Ovary (tissue), 9 donors: ENCODE data around the gene STARD9. TPM values are rescaled to one million over a fixed set of nuclear protein-coding genes. Genes with fewer than 3 reads are reported as not detected.

Source experiments
- DNase-seq, 5 donors: peaks; one replicate each; pipeline ENCODE4 v3.0.0-alpha.2; 2019 to 2020
- H3K27ac ChIP-seq, 2 donors: fragments of 200-600 bp; one replicate each; pipeline versions ENCODE4 v1.5.1 to v1.8.0; 2019 to 2022
- H3K27me3 ChIP-seq: fragments of 200-600 bp; one replicate; pipeline ENCODE4 v1.8.0; 2022
- H3K36me3 ChIP-seq: fragments of 200-600 bp; sonication (generic); one replicate; pipeline ENCODE4 v1.5.1; 2019
- H3K4me1 ChIP-seq: one replicate; pipeline ENCODE4 v1.8.1; 2013; ENCODE audit warnings: mild to moderate bottlenecking, moderate library complexity; ENCODE audit not compliant: insufficient read depth
- H3K4me3 ChIP-seq: fragments of 200-600 bp; sonication (generic); one replicate; pipeline ENCODE4 v1.5.1; 2017
- H3K9me3 ChIP-seq, 2 donors: fragments of 200-600 bp in 1 of 2; sonication (generic) in 1 of 2; one replicate each; pipeline versions ENCODE4 v1.5.1 to v1.8.1; 2013 to 2019; ENCODE audit warnings: mild to moderate bottlenecking in 1 of 2, moderate library complexity in 1 of 2
- EP300 ChIP-seq: sonication (generic); formaldehyde crosslinking; IDR thresholded peaks from one replicate; pipeline ENCODE4 v1.6.1; 2017; ENCODE audit warnings: antibody characterized with exemption
- POLR2A ChIP-seq: fragments of 450-650 bp; IDR thresholded peaks from one replicate; pipeline ENCODE4 v1.6.1; 2017; ENCODE audit warnings: antibody characterized with exemption, mild to moderate bottlenecking, moderate library complexity
- WGBS, 3 donors: extraction: QIAGEN DNeasy Blood & Tissue Kit in 1 of 3; methylation state at CpG; one replicate each; pipeline versions ENCODE4 v1.1.5 to v1.1.7; 2013 to 2017; 5-methylcytosine and 5-hydroxymethylcytosine counted together
- intact Hi-C, 4 donors: fragments of 100-400 bp; cut with DNase I; formaldehyde crosslinking; loops; one replicate each; pipeline versions ENCODE4 v1.11.0 to v1.15.1; 2022 to 2023
- polyA plus RNA-seq, 2 donors: library from polyadenylated mRNA; stranded (reverse); fragments of 200-250 nt in 1 of 2; fragments of 350-450 nt in 1 of 2; fragmentation: Illumina TruSeq in 1 of 2; extraction: RNeasy Lipid Tissue Mini Kit (QIAGEN cat#74804) in 1 of 2; gene quantifications; one replicate each; pipeline ENCODE4 v1.2.3, GENCODE V29; 2013 to 2014
- total RNA-seq, 7 donors: library from RNA; depleted of rRNA in 2 of 7; stranded (reverse); fragments of >200 nt in 2 of 7; fragmentation: NEBNext Ultra II Directional in 3 of 7; extraction: Animal tissue kit (Norgen Biotek cat#: 25700) in 3 of 7; gene quantifications; one replicate each; pipeline versions ENCODE4 v1.1.0 to v1.2.4, GENCODE V29; 2016 to 2023
- TF ChIP-seq, protein P1 (sequence below), 3 donors: fragments of 450-650 bp in 2 of 3; fragments of 200-600 bp in 1 of 3; IDR thresholded peaks; one replicate each; pipeline versions ENCODE4 v1.5.1 to v1.8.0; 2016 to 2022; ENCODE audit warnings: antibody characterized with exemption in 3 of 3, mild to moderate bottlenecking in 1 of 3
- donor health status: DM: no; HTN: no; CAD: no; lungs with moderate emphysema.
- donor health status: DM: no; HTN: no; CAD: no.
- donor health status: Bipolar disorder and iron deficiency.
- donor health status: DM: yes; HTN: yes; CAD: no.
- donor health status: DM: no; HTN: no; CAD: no.
- donor health status: DM: yes; HTN: yes; CAD: no.

STARD9 gene
- total and polyA plus RNA-seq, 9 donors, result 11.3 to 40.3 (median 29.4) TPM

DNA sequence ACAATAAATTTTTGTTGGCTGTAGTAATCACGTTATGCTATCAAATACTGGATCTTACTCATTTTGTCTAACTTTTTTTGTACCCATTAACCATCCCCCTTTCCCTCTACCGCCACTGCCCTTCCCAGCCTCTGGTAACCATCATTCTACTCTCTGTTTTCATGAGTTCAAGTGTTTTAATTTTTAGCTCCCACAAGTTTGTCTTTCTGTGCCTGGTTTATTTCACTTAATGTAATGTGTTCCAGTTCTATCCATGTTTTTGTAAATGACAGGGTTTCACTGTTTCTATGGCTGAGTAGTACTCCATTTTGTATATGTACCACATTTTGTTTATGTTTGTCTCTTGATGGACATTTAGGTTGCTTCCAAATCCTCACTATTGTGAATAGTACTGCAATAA is 52.1 kb downstream of the STARD9 start:
- H3K36me3 ChIP-seq, result no peaks in the 10 kb centered on the region

DNA sequence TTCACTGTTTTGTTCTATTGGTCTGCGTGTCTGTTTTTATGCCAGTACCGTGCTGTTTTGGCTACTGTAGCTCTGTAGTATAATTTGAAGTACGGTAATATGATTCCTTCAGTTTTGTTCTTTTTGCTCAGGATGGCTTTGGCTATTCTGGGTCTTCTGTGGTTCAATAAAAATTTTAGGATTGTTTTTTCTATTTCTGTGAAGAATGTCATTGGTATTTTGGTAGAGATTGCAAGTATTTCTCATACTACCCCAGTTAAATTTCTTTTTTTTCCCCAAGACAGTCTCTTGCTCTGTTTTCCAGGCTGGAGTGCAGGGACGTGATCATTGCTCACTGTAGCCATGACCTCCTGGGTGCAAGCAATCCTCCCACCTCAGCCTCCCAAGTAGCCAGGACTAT is 53.4 kb downstream of the STARD9 start:
- Histone ChIP-seq H3K4me3 (no peak overlapping the region), H3K4me1 (no peaks in the 10 kb centered on the region), H3K27ac (no peak overlapping the region), H3K9me3 (no peaks in the 10 kb centered on the region), H3K36me3 (no peaks in the 10 kb centered on the region), H3K27me3 (no peaks in the 10 kb centered on the region)
- intact Hi-C loops, result no loop called here
- WGBS, 3 donors, result 92 to 95% (median 93%) methylated on average over 4 of the region's 4 CpGs
- no peak for TF ChIP-seq POLR2A
- TF ChIP-seq EP300, result no peak
- TF ChIP-seq, protein P1, sequence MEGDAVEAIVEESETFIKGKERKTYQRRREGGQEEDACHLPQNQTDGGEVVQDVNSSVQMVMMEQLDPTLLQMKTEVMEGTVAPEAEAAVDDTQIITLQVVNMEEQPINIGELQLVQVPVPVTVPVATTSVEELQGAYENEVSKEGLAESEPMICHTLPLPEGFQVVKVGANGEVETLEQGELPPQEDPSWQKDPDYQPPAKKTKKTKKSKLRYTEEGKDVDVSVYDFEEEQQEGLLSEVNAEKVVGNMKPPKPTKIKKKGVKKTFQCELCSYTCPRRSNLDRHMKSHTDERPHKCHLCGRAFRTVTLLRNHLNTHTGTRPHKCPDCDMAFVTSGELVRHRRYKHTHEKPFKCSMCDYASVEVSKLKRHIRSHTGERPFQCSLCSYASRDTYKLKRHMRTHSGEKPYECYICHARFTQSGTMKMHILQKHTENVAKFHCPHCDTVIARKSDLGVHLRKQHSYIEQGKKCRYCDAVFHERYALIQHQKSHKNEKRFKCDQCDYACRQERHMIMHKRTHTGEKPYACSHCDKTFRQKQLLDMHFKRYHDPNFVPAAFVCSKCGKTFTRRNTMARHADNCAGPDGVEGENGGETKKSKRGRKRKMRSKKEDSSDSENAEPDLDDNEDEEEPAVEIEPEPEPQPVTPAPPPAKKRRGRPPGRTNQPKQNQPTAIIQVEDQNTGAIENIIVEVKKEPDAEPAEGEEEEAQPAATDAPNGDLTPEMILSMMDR (IDR thresholded peaks at IDR 0.05), result no peak
- no peak for DNase-seq

More for the DNA sequence above, 52.1 kb downstream of the STARD9 start:
- DNase-seq, result no peak
- 91 to 95% (median 93%) methylated on average over 2 of the region's 2 CpGs for WGBS, 3 donors
- TF ChIP-seq POLR2A (no peak), EP300 (no peak)
- TF ChIP-seq, protein P1 (IDR thresholded peaks at IDR 0.05), result no peak
- intact Hi-C loops, result no loop called here
- Histone ChIP-seq H3K4me3 (no peak overlapping the region), H3K27ac (no peak overlapping the region), H3K4me1 (peaks cover under 1% of the 10 kb centered on the region), H3K27me3 (no peaks in the 10 kb centered on the region), H3K9me3 (no peaks in the 10 kb centered on the region)

DNA sequence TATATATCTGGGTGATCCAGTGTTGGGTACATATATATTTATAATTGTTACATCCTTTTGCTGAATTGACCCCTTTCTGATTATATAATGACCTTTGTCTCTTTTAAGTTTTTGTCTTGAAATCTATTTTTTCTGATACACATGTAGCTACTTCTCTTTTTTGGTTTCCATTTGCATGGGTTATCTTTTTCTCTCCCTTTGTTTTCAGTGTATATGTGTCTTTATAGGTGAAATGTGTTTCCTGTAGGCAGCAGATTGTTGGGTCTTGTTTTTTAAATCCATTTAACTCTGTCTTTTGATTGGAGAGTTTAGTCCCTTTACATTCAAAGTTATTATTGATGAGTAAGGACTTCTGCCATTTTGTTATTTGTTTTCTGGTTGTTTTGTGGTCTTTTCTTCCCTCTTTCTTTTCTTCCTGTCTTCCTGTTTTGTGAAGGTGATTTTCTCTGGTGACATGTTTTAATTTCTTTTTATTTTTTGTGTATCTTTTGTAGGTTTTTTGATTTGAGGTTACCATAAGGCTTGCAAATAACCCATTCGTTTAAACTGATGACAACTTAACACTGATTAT is 56.8 kb downstream of the STARD9 start:
- WGBS, 3 donors, result 80 to 93% (median 92%) methylated on average over 1 of the region's 1 CpG

DNA sequence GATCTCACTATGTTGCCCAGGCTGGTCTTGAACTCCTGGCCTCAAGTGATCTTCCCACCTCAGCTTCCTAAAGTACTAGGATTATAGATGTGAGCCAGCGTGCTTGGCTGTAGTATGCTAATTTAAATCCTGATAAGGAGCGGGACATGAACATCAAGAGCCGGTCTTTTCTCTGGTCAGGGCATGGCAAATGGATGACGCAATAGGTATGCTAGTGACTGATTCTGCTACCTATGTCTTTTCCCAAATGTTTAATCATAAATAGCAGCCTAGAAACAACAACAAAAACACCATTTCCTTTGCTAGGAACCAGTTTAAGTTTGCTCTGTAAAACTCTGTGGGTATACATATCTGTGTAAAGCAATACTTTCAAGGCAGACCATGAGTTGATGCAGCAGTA is 64.7 kb downstream of the STARD9 start:
- no peak overlapping the region for H3K27ac ChIP-seq
- no peaks in the 10 kb centered on the region for H3K27me3 ChIP-seq
- H3K36me3 ChIP-seq, result no peaks in the 10 kb centered on the region
- TF ChIP-seq, protein P1 (IDR thresholded peaks at IDR 0.05), result no peak
- TF ChIP-seq EP300 (no peak), POLR2A (no peak)
- H3K4me1 ChIP-seq, result peaks cover 1% of the 10 kb centered on the region
- WGBS, 3 donors, result 96 to 97% (median 97%) methylated on average over 4 of the region's 4 CpGs
- intact Hi-C loops, result loop anchor here in 1 of 4 donors (10.0 kb wide), 1 partner anchor 95 kb away; the partner anchor contains the start of genes HAUS2 and LRRC57
- H3K9me3 ChIP-seq, result no peaks in the 10 kb centered on the region
- DNase-seq, result no peak
- no peak overlapping the region for H3K4me3 ChIP-seq

More for the DNA sequence above, 56.8 kb downstream of the STARD9 start:
- H3K9me3 ChIP-seq, result no peaks in the 10 kb centered on the region
- H3K27ac ChIP-seq, result no peak overlapping the region
- no peaks in the 10 kb centered on the region for H3K36me3 ChIP-seq
- H3K4me1 ChIP-seq, result peaks cover under 1% of the 10 kb centered on the region
- H3K27me3 ChIP-seq, result no peaks in the 10 kb centered on the region
- TF ChIP-seq EP300, result no peak
- TF ChIP-seq, protein P1 (IDR thresholded peaks at IDR 0.05), result no peak
- no peak for TF ChIP-seq POLR2A
- intact Hi-C loops, result loop anchor here in 1 of 4 donors (10.0 kb wide), 2 partner anchors 47 to 787 kb away; no protein-coding TSS in a partner anchor
- no peak for DNase-seq
- no peak overlapping the region for H3K4me3 ChIP-seq
